ENCODE results near the gene OSGIN1.

Gene OSGIN1

GRCh38 chr16:84007520-84007919 is 54.5 kb downstream of the OSGIN1 start:
- no peak for DNase-seq (ENCODE audit: low read depth)

- no peak for DNase-seq (ENCODE audit: low read depth)
These were observed 54.9 kb downstream of the OSGIN1 start for GRCh38 chr16:84007965-84008364.

GRCh38 chr16:84009282-84009681 is 56.2 kb downstream of the OSGIN1 start:
- no peak for DNase-seq (ENCODE audit: low read depth)

GRCh38 chr16:84013787-84014569 is 60.9 kb downstream of the OSGIN1 start:
- no peak for DNase-seq (ENCODE audit: low read depth)

GRCh38 chr16:84014570-84015327 is 61.7 kb downstream of the OSGIN1 start:
- DNase-seq (ENCODE audit: low read depth): no peak

- no peak for DNase-seq (ENCODE audit: low read depth)
These were observed 62.4 kb downstream of the OSGIN1 start for GRCh38 chr16:84015399-84015798.

All from GM04503 (cell line).